ENCODE results near the gene DOP1B.

DOP1B gene

GRCh38 chr21:36205962-36206361, 49.3 kb downstream of the DOP1B start:
- DNase-seq (ENCODE audit: low spot score), result no peak
- in situ Hi-C loops (cut with MboI; ENCODE audit: low pct_unique_long_range_greater_than_20kb, low sequenced_read_pairs, unreplicated experiment), result no loop called here
- no peak for TF ChIP-seq CTCF (IDR thresholded peaks at IDR 0.05; ENCODE audit: extremely low read depth, insufficient read depth, missing control alignments)
